ENCODE results near the gene ABHD11.

ABHD11 gene

GRCh38 chr7:73761854-73762658 is 23.5 kb upstream of the ABHD11 start:
- Histone ChIP-seq H3K18ac (ENCODE audit: low read length) (peak overlapping the region; percentile 92), H3K14ac (ENCODE audit: low read length) (no peak overlapping the region), H2AK5ac (ENCODE audit: low read depth, low read length) (peak overlapping the region; percentile 40), H3K9me3 (replicated peaks in 1 of 2; ENCODE audit: control insufficient read depth in 2 of 2, insufficient read depth in 1 of 2, low read depth in 1 of 2, low read length in 2 of 2) (no peaks in the 10 kb centered on the region), H2BK12ac (ENCODE audit: low read length) (no peak overlapping the region), H3K79me1 (ENCODE audit: low read depth, low read length) (no peaks in the 10 kb centered on the region), H2BK15ac (ENCODE audit: low read length) (peak overlapping the region; percentile 41), H3K9ac (ENCODE audit: low read depth, low read length, poor library complexity) (no peak overlapping the region), H3K4me2 (ENCODE audit: insufficient read depth, low read length, poor library complexity, severe bottlenecking) (no peak overlapping the region), H3K23ac (ENCODE audit: low read depth, low read length, poor library complexity) (no peak overlapping the region), H4K8ac (ENCODE audit: low read depth, low read length) (peak overlapping the region; percentile 93), H3K4me3 (ENCODE audit: low read length in 2 of 2) (no peak overlapping the region), H3K27me3 (ENCODE audit: control insufficient read depth in 3 of 3, insufficient read depth in 3 of 3, low read depth in 1 of 3, low read length in 3 of 3) (no peaks in the 10 kb centered on the region), H2AFZ (ENCODE audit: low read length) (peak overlapping the region; percentile 54), H3K36me3 (replicated peaks in 1 of 2; ENCODE audit: control insufficient read depth in 2 of 2, insufficient read depth in 2 of 2, low read length in 2 of 2) (no peaks in the 10 kb centered on the region), H2BK120ac (ENCODE audit: low read depth, low read length) (no peak overlapping the region), H4K91ac (ENCODE audit: low read depth, low read length, poor library complexity) (peak overlapping the region; percentile 44), H3K4ac (ENCODE audit: low read length) (peak overlapping the region; percentile 72), H3K27ac (replicated peaks; ENCODE audit: low read length) (no peak overlapping the region), H2BK5ac (ENCODE audit: low read length) (no peak overlapping the region), H3K4me1 (ENCODE audit: control insufficient read depth in 2 of 2, insufficient read depth in 1 of 2, low read depth in 1 of 2, low read length in 2 of 2) (peaks cover 0 to 3% of the 10 kb centered on the region in 2 donors)
- no peak for DNase-seq (ENCODE audit: low spot score)
- WGBS, 2 donors (ENCODE audit: extremely low coverage in 2 of 2, insufficient read length in 2 of 2, insufficient replicate concordance in 1 of 2) = no CpG with 5 or more reads among the region's 8 CpGs

- no CpG with 5 or more reads among the region's 7 CpGs for WGBS, 2 donors (ENCODE audit: extremely low coverage in 2 of 2, insufficient read length in 2 of 2, insufficient replicate concordance in 1 of 2)
- Histone ChIP-seq H3K14ac (ENCODE audit: low read length) (no peak overlapping the region), H3K27ac (replicated peaks; ENCODE audit: low read length) (no peak overlapping the region), H3K4me2 (ENCODE audit: insufficient read depth, low read length, poor library complexity, severe bottlenecking) (no peak overlapping the region), H3K4me3 (ENCODE audit: low read length in 2 of 2) (no peak overlapping the region), H4K91ac (ENCODE audit: low read depth, low read length, poor library complexity) (no peak overlapping the region), H2BK15ac (ENCODE audit: low read length) (peak overlapping the region; percentile 72), H3K27me3 (ENCODE audit: control insufficient read depth in 3 of 3, insufficient read depth in 3 of 3, low read depth in 1 of 3, low read length in 3 of 3) (no peaks in the 10 kb centered on the region), H2AK5ac (ENCODE audit: low read depth, low read length) (peak overlapping the region; percentile 91), H2BK120ac (ENCODE audit: low read depth, low read length) (no peak overlapping the region), H2BK5ac (ENCODE audit: low read length) (no peak overlapping the region), H3K79me1 (ENCODE audit: low read depth, low read length) (no peaks in the 10 kb centered on the region), H4K8ac (ENCODE audit: low read depth, low read length) (no peak overlapping the region), H3K4ac (ENCODE audit: low read length) (no peak overlapping the region), H2AFZ (ENCODE audit: low read length) (no peak overlapping the region), H3K36me3 (replicated peaks in 1 of 2; ENCODE audit: control insufficient read depth in 2 of 2, insufficient read depth in 2 of 2, low read length in 2 of 2) (no peaks in the 10 kb centered on the region), H3K4me1 (ENCODE audit: control insufficient read depth in 2 of 2, insufficient read depth in 1 of 2, low read depth in 1 of 2, low read length in 2 of 2) (peaks cover 0 to 3% of the 10 kb centered on the region in 2 donors), H3K9me3 (replicated peaks in 1 of 2; ENCODE audit: control insufficient read depth in 2 of 2, insufficient read depth in 1 of 2, low read depth in 1 of 2, low read length in 2 of 2) (no peaks in the 10 kb centered on the region), H2BK12ac (ENCODE audit: low read length) (peak overlapping the region; percentile 19), H3K18ac (ENCODE audit: low read length) (no peak overlapping the region), H3K23ac (ENCODE audit: low read depth, low read length, poor library complexity) (no peak overlapping the region), H3K9ac (ENCODE audit: low read depth, low read length, poor library complexity) (no peak overlapping the region)
- DNase-seq (ENCODE audit: low spot score) = no peak
Measured at GRCh38 chr7:73758581-73759138, 20.1 kb upstream of the ABHD11 start.

GRCh38 chr7:73749931-73750776 is 11.6 kb upstream of the ABHD11 start:
- Histone ChIP-seq H3K4me3 (ENCODE audit: low read length in 2 of 2) (no peak overlapping the region), H3K36me3 (replicated peaks in 1 of 2; ENCODE audit: control insufficient read depth in 2 of 2, insufficient read depth in 2 of 2, low read length in 2 of 2) (no peaks in the 10 kb centered on the region), H2AK5ac (ENCODE audit: low read depth, low read length) (no peak overlapping the region), H2BK5ac (ENCODE audit: low read length) (no peak overlapping the region), H3K79me1 (ENCODE audit: low read depth, low read length) (no peaks in the 10 kb centered on the region), H3K14ac (ENCODE audit: low read length) (no peak overlapping the region), H2BK120ac (ENCODE audit: low read depth, low read length) (no peak overlapping the region), H4K8ac (ENCODE audit: low read depth, low read length) (no peak overlapping the region), H2AFZ (ENCODE audit: low read length) (no peak overlapping the region), H3K4ac (ENCODE audit: low read length) (no peak overlapping the region), H3K27me3 (ENCODE audit: control insufficient read depth in 3 of 3, insufficient read depth in 3 of 3, low read depth in 1 of 3, low read length in 3 of 3) (no peaks in the 10 kb centered on the region), H3K4me1 (ENCODE audit: control insufficient read depth in 2 of 2, insufficient read depth in 1 of 2, low read depth in 1 of 2, low read length in 2 of 2) (peaks cover 0 to 1% of the 10 kb centered on the region in 2 donors), H3K9ac (ENCODE audit: low read depth, low read length, poor library complexity) (no peak overlapping the region), H3K23ac (ENCODE audit: low read depth, low read length, poor library complexity) (no peak overlapping the region), H3K27ac (replicated peaks; ENCODE audit: low read length) (no peak overlapping the region), H2BK15ac (ENCODE audit: low read length) (no peak overlapping the region), H3K18ac (ENCODE audit: low read length) (peak overlapping the region; percentile 62), H4K91ac (ENCODE audit: low read depth, low read length, poor library complexity) (no peak overlapping the region), H3K9me3 (replicated peaks in 1 of 2; ENCODE audit: control insufficient read depth in 2 of 2, insufficient read depth in 1 of 2, low read depth in 1 of 2, low read length in 2 of 2) (peaks cover 3 to 7% of the 10 kb centered on the region in 2 donors), H3K4me2 (ENCODE audit: insufficient read depth, low read length, poor library complexity, severe bottlenecking) (no peak overlapping the region), H2BK12ac (ENCODE audit: low read length) (no peak overlapping the region)
- DNase-seq (ENCODE audit: low spot score) = no peak
- WGBS, 2 donors (ENCODE audit: extremely low coverage in 2 of 2, insufficient read length in 2 of 2, insufficient replicate concordance in 1 of 2) = no CpG with 5 or more reads among the region's 16 CpGs

- Histone ChIP-seq H4K91ac (ENCODE audit: low read depth, low read length, poor library complexity) (peak overlapping the region; percentile 75), H3K4me2 (ENCODE audit: insufficient read depth, low read length, poor library complexity, severe bottlenecking) (no peak overlapping the region)
- WGBS, 2 donors (ENCODE audit: extremely low coverage in 2 of 2, insufficient read length in 2 of 2, insufficient replicate concordance in 1 of 2) = no CpG with 5 or more reads among the region's 4 CpGs
Measured at GRCh38 chr7:73746378-73746777, 7.8 kb upstream of the ABHD11 start.

More at GRCh38 chr7:73746378-73746777, 7.8 kb upstream of the ABHD11 start:
- Histone ChIP-seq H4K8ac (ENCODE audit: low read depth, low read length) (no peak overlapping the region), H2AFZ (ENCODE audit: low read length) (peak overlapping the region; percentile 27), H3K36me3 (replicated peaks in 1 of 2; ENCODE audit: control insufficient read depth in 2 of 2, insufficient read depth in 2 of 2, low read length in 2 of 2) (no peaks in the 10 kb centered on the region), H3K27ac (replicated peaks; ENCODE audit: low read length) (no peak overlapping the region), H3K27me3 (ENCODE audit: control insufficient read depth in 3 of 3, insufficient read depth in 3 of 3, low read depth in 1 of 3, low read length in 3 of 3) (no peaks in the 10 kb centered on the region), H3K9me3 (replicated peaks in 1 of 2; ENCODE audit: control insufficient read depth in 2 of 2, insufficient read depth in 1 of 2, low read depth in 1 of 2, low read length in 2 of 2) (peaks cover 3 to 4% of the 10 kb centered on the region in 2 donors), H3K4me1 (ENCODE audit: control insufficient read depth in 2 of 2, insufficient read depth in 1 of 2, low read depth in 1 of 2, low read length in 2 of 2) (peaks cover 20 to 22% of the 10 kb centered on the region in 2 donors), H2AK5ac (ENCODE audit: low read depth, low read length) (peak overlapping the region; percentile 88), H3K14ac (ENCODE audit: low read length) (no peak overlapping the region), H3K23ac (ENCODE audit: low read depth, low read length, poor library complexity) (no peak overlapping the region), H3K9ac (ENCODE audit: low read depth, low read length, poor library complexity) (no peak overlapping the region), H2BK5ac (ENCODE audit: low read length) (peak overlapping the region; percentile 93), H2BK15ac (ENCODE audit: low read length) (peak overlapping the region; percentile 54), H3K79me1 (ENCODE audit: low read depth, low read length) (no peaks in the 10 kb centered on the region), H3K4ac (ENCODE audit: low read length) (no peak overlapping the region), H2BK120ac (ENCODE audit: low read depth, low read length) (peak overlapping the region; percentile 26), H3K18ac (ENCODE audit: low read length) (no peak overlapping the region), H2BK12ac (ENCODE audit: low read length) (no peak overlapping the region), H3K4me3 (ENCODE audit: low read length in 2 of 2) (no peak overlapping the region)
- no peak for DNase-seq (ENCODE audit: low spot score)
